Left lobe of liver (tissue), 2 donors: Measurements from ENCODE around the gene POC1A. TPM values are rescaled to one million over a fixed set of nuclear protein-coding genes. Genes with fewer than 3 reads are reported as not detected.

Experiments
- ATAC-seq: fragments of 200-7000 bp; cut with Tn5 transposase; one replicate; pipeline ENCODE4 v1.9.1; 2020; ENCODE audit warnings: mild to moderate bottlenecking, moderate library complexity
- DNase-seq: peaks from one replicate; pipeline ENCODE4 v3.0.0-alpha.2; 2020; ENCODE audit warnings: low spot score
- total RNA-seq: library from RNA; stranded (reverse); gene quantifications from one replicate; pipeline ENCODE4 v1.2.1, GENCODE V29; 2021
- donor health status: DM: no; HTN: no; CAD: no; lungs with moderate emphysema.
- donor health status: DM: no; HTN: yes; CAD: no.

The POC1A gene
- 2.1 TPM for total RNA-seq

DNA sequence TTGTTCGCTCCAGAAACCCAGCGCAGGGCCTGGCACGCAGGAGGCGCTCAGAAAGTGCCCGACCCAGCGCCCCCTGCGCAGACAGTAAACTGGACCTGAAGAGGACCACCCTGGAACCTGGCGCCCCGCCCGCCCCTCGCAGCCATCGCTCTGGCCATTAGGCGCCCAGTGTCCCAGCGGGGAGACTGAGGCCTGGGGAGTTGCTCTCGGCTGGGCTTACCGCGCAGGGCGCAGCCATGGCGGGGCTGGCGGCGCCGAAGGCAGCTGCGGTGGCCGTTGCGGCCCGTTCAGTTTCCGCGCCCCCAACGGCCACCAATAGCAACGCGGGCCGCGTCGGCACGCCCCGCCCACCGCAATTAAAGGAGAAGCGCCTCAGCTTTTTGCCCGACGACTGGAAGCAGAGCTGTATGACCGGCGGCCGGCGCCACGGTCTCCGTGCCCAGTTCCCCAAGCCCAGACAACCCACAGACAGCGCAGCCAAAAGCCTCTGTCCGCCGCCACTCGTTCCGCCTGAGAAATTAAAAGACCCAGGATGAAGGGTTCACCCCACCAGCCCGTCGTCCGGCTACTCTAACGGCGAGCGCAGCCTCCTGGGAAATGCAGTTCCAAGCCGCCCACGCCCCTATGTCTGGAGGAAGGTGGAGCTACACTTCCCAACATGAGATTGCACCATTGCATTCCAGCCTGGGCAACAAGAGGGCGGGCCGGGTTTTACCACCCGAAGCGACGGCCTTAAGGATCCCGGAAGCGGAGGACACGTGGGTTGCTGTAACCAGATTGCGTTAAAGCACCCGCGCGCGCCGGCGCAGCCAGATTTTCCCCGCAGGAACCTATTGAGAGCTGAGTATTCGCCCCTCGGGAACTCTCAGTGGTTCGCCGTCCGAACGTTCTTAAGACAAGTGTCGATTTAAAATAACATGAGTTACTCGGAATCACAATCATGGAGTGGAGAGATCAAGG lies at the start of gene POC1A:
POC1A (minus strand) TSS at position 289 of the 960 bp plus-strand sequence; CDS start at position 238, 51 bp downstream.
- ATAC-seq: peak; percentile 94
- peak; percentile 97 for DNase-seq

DNA sequence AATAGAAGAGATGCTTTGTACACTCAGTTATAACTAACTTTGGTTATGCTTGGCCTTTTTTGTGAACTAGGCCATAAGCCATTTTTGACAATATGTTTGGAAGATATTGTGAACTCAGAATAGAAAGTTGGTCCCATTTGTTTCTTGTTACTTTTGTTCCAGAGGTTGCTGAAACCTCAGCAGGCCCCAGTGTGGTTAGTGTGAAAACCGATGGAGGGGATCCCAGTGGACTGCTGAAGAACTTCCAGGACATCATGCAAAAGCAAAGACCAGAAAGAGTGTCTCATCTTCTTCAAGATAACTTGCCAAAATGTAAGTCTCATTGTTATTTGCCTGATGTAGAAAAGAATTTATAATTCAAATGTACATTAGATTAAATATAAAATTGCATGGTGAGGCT lies 49.5 kb upstream of the POC1A start:
- no peak for DNase-seq
- ATAC-seq: no peak

DNA sequence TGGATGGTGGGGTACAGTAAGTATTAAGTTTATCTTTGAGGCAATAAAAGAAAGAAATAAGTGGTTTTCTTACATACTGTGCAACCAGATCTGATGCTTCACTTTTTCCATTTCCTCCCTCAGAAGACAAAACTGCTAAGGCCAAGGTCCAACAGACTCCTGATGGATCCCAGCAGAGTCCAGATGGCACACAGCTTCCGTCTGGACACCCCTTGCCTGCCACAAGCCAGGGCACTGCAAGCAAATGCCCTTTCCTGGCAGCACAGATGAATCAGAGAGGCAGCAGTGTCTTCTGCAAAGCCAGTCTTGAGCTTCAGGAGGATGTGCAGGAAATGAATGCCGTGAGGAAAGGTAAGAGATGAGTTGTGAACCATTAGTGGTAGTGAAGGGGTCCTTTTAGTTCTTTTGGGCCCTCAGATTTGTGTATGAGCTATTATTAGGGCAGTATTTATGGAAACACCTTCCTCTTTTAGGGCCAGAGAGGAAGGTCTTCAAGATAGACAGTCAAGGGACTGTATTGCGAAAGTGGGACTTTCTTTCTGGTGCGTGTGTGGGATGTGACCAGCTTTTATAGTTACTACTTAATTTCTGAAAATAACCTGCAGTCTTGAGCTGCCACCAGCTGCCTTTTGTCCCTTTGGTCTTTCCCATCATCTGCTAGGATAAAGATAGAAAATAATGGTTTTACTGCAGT lies 48.3 kb upstream of the POC1A start:
- peak; percentile 5 for ATAC-seq
- no peak for DNase-seq

GRCh38 chr3:52200981-52201679 lies 46.9 kb upstream of the POC1A start:
- DNase-seq: no peak

DNA sequence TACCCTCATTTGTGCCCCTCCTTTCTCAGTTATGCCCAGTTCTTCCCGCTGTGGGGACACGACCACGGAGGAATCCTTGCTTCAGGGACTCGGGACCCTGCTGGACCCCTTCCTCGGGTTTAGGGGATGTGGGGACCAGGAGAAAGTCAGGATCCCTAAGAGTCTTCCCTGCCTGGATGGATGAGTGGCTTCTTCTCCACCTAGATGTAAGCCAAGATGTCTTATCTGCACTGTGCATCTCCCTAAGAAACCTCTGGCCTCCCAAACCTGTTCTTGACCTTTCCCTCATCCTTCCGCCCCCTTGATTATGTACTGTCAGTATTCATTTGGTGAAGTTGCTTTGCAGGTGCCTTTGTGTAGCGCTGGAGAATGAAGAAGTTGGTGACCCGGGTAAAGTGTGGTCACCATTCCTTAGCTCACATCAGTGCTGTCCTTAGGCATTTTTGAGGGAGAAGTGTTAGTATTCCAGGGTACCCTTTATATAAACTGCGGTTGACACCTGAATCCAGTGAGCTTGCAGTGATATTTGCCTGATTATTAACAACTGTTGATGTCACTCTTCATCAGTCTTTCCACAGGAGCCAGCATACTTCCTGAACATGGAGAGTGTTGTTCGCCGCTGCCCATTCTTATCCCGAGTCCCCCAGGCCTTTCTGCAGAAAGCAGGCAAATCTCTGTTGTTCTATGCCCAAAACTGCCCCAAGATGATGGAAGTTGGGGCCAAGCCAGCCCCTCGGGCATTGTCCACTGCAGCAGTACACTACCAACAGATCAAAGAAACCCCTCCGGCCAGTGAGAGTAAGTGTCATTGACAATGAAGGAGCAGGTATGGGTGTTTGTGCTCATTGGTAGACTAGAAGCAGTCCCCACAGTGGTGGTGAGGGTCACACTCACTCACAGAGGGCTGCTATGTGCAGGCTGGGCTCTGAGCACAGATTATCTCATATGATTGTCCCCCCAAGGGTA lies 44.7 kb upstream of the POC1A start:
- DNase-seq (no peak), ATAC-seq (peak; percentile 8)

More at GRCh38 chr3:52200981-52201679, 46.9 kb upstream of the POC1A start:
- ATAC-seq: no peak

- peak; percentile 72 for ATAC-seq
- DNase-seq: peak; percentile 94
These were observed 43.8 kb upstream of the POC1A start, which contains the start of gene ALAS1 for GRCh38 chr3:52197842-52198625. Gene ALAS1 (plus strand): TSS chr3:52198160. CDS start chr3:52199242, 1,082 bp downstream.

GRCh38 chr3:52197499-52197841 lies 43.2 kb upstream of the POC1A start:
- ATAC-seq: no peak

DNA sequence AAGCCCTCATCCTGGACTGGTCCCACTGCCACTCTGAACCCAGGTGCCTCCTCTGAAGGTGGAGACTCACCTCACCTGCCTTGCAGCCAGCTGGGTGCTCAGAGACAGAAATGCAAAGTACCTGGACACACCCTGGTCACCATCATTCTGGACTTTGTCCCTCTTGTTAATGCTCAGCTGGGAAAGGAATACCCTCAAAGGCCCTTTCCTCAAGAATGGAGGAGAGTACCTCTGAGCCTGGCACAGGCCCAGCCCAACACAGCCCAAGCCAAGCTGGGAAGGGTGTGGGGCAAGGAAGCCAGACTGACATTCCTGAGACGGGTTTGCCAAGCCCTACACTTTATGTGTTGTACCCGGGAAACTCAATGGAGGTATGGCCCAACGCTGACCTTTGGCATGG lies 42.8 kb upstream of the POC1A start:
- DNase-seq (no peak), ATAC-seq (no peak)

More at GRCh38 chr3:52197499-52197841, 43.2 kb upstream of the POC1A start:
- DNase-seq: no peak

GRCh38 chr3:52195823-52196331 lies 41.7 kb upstream of the POC1A start:
- DNase-seq: no peak
- ATAC-seq: no peak

DNA sequence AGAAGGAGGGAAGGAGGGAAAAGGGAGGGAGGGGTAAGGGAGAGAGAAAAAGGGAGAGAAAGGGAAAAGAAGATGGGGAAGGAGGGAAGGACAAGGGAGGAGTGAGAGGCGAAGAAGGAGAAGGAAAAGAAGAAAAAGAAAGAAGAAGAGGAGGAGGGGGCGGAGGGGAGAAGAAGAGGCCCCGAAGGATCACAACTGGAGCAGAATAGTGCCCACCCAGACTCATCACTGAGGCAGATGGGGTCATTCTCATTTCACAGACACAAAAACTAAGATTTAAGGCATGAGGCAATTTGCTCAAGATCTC lies 41.0 kb upstream of the POC1A start:
- ATAC-seq (no peak), DNase-seq (no peak)

DNA sequence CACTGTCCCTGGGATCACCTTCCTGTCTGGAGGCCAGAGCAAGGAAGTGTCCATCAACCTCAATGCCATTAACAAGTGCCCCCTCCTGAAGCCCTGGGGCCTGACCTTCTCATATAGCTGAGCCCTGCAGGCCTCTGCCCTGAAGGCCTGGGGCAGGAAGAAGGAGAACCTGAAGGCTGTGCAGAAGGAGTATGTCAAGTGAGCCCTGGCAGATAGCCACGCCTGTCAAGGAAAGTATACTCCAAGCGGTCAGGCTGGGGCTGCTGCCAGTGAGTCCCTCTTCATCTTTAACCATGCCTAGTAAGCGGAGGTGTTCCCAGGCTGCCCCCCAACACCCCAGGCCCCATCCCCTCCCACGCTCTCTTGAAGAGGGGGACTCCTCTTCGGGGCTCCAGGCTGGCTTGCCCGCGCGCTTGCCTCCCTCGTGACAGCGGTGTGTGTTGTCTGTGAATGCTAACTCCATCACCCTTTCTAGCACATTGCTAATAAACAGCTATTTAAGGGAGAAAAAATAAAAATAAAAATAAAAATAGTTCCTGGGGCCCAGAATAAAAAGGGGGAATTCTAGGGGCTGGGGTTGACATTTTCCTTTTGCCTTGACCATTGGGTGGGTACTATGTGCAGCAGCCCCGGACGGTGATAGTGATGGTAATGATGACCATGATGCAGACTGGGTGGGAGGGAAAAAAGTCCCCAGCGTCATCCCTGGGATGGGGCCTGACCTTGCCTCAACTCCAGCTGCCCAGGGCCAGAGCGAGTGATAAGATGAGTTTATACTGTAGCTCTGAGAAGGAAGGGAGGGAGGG lies 40.5 kb upstream of the POC1A start:
- no peak for ATAC-seq
- DNase-seq: no peak

DNA sequence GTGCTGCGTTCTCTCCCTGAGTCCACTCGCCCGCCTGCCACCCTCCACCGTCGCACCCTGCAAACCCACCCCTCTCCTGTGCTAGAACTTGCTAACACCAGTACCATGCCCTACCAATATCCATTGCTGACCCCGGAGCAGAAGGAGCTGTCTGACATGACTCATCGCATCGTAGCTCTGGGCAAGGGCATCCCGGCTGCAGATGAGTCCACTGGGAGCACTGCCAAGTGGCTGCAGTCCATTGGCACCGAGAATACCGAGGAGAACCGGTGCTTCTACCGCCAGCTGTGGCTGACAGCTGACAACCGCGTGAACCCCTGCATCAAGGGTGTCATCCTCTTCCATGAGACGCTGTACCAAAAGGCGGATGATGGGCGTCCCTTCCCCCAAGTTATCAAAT lies 38.8 kb upstream of the POC1A start:
- peak; percentile 95 for DNase-seq
- ATAC-seq: peak; percentile 66

DNA sequence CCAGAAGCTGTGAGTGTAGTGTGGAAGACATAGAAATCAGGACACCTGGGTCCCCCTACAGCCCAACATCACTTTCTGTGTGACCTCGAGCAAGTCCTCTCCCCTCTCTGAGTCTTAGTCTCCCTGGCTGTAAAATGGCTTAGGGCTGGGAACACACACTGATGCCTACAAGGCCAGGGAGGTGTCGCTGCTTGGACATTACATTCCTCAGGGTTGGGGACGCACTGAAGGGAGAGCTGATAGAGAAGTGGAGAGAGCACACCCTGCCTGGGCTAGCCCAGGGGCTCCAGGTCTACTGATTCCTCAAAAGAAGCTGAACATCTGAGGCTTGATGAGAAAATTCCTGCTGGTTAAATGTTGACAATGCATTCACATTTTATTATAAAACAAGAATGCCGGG lies 37.4 kb upstream of the POC1A start:
- DNase-seq (no peak), ATAC-seq (no peak)

GRCh38 chr3:52190294-52191074 lies 36.3 kb upstream of the POC1A start:
- ATAC-seq (no peak), DNase-seq (no peak)

- DNase-seq (no peak), ATAC-seq (peak; percentile 48)
These were observed 34.3 kb upstream of the POC1A start for GRCh38 chr3:52188556-52188955.

GRCh38 chr3:52186729-52187128 lies 32.5 kb upstream of the POC1A start:
- no peak for ATAC-seq
- DNase-seq: no peak

DNA sequence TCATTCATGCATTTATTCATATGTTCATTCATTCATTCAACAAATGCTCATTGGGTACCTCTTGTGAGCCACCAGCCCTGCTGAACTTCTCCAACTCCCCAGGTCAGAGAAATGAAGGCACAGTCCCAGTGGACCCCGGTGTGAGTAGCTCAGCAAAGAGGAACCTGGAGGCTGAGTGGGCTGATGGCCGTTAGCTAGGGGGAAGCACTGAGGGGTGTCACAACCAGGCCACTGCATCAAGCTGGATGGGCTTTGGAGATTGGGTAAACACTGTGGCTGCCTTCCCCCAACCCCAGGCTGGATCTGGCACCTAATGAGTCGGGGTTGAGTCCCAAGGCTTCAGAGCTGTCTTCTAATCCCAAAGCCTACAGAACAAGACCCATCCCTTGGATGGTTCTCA lies 31.6 kb upstream of the POC1A start:
- DNase-seq (no peak), ATAC-seq (no peak)

DNA sequence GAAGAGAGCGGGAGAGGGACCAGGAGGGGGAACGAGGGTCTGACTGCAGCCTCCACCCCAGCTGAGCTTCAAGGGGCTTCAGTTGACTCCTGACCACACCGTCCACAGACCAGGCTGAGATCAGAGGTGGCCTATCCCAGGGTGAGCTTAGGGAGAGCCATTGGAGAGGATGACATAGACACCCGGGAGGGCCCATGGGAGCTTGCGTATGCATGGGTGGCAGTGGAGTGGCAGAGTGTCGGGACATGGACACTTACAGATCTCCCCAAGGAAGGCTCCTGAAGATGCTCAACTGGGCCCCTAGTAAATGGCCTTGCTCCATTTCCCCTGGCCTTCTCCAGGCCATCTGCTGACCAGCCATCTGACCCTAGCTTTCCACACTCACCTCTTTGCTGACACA lies 31.1 kb upstream of the POC1A start:
- no peak for DNase-seq
- ATAC-seq: no peak
